ENCODE measurements around the gene EGLN1.

The EGLN1 gene

DNA sequence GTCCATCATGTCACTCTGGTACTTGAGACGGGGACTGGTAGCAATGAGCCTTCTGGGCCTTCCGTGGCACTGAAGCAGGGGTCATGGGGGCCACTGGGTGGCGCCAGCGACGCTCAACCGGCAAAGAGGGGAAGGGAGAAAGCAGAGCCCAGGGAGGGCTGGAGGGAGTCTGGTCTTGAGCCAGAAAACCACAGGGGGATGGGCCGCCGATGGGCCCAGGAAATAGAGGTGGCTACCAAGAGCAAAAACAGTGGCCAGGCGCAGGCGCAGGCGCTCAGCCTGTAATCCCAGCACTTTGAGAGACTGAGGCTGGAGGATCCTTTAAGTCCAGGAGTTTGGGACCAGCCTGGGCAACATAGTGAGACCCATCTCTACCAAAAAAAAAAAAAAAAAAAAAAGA lies 106.2 kb downstream of the EGLN1 start:
- TF ChIP-seq GATA2 (IDR thresholded peaks at IDR 0.05; ENCODE audit: low read depth, low read length) (no peak), GATA3 (IDR thresholded peaks at IDR 0.05; ENCODE audit: low read depth, low read length) (no peak)

Measured in SH-SY5Y (cell line).